HCT116 (cell line): ENCODE measurements around the gene DOCK3. TPM values are rescaled to one million over a fixed set of nuclear protein-coding genes. Genes with fewer than 3 reads are reported as not detected.

Source experiments
- ATAC-seq: fragments of 200-7000 bp; cut with Tn5 transposase; 2 replicates; pipeline ENCODE4 v1.9.1; 2020; ENCODE audit warnings: mild to moderate bottlenecking, moderate library complexity
- BruUV-seq: library from RNA; stranded (reverse); fragments of 400-500 nt; replicated peaks from 2 replicates; lab custom pipeline; 2021; lab: Mats Ljungman, UMichigan
- CTCF ChIA-PET: fragments of 300-600 bp; sonication (Branson Sonifier 250); formaldehyde crosslinking; loops from one replicate; lab custom pipeline; 2021; ENCODE audit warnings: antibody characterized with exemption; lab: Charles Lee
- POLR2A ChIA-PET: fragments of 300-600, 350-600 bp; sonication (Branson Sonifier 250); formaldehyde crosslinking; loops from one replicate; lab custom pipeline; 2021; ENCODE audit warnings: antibody characterized with exemption; lab: Charles Lee
- RAD21 ChIA-PET, 2 experiments: fragments of 300-600 bp; sonication (Branson Sonifier 250); formaldehyde crosslinking; loops; one replicate each; lab custom pipeline; 2023; ENCODE audit warnings: low total read pairs in 2 of 2; ENCODE audit not compliant: uncharacterized antibody in 2 of 2, unreplicated experiment in 2 of 2, low non-redundant PET in 1 of 2; lab: Charles Lee
- DNase-seq: peaks from one replicate; pipeline ENCODE4 v3.0.0-alpha.2; 2010; ENCODE audit warnings: low read depth, low spot score
- H2AFZ ChIP-seq: fragments of 200-600 bp; shearing (Covaris generic), sonication (generic); 2 replicates; pipeline ENCODE4 v1.6.1; 2017; ENCODE audit warnings: low read depth, mixed run types, mixed read lengths, antibody characterized with exemption, low read length; ENCODE audit not compliant: poor library complexity, severe bottlenecking
- H3K27ac ChIP-seq: 2 replicates; pipeline ENCODE4 v1.5.1; 2012; ENCODE audit warnings: low read depth, low read length
- H3K27me3 ChIP-seq: fragments of 200-600 bp; sonication (generic); 2 replicates; pipeline ENCODE4 v1.6.1; 2016; ENCODE audit warnings: mixed run types, low read length, mixed read lengths; ENCODE audit not compliant: insufficient read depth
- H3K36me3 ChIP-seq, 2 experiments: fragments of 200-500 bp in 1 of 2; fragments of 200-600 bp in 1 of 2; sonication (Bioruptor generic) in 1 of 2; sonication (generic) in 1 of 2; 2 replicates each; pipeline versions ENCODE4 v1.5.1 to v1.6.1; 2014 to 2016; ENCODE audit warnings: low read length in 2 of 2, inconsistent platforms in 1 of 2, mixed read lengths in 1 of 2, mixed run types in 1 of 2; ENCODE audit not compliant: insufficient read depth in 2 of 2, control insufficient read depth in 1 of 2
- H3K4me1 ChIP-seq, 2 experiments: fragments of 200-600 bp in 1 of 2; sonication (generic) in 1 of 2; 2 replicates each; pipeline versions ENCODE4 v1.5.1 to v1.6.1; 2012 to 2017; ENCODE audit warnings: low read length in 2 of 2, inconsistent platforms in 1 of 2, mild to moderate bottlenecking in 1 of 2, mixed read lengths in 1 of 2, mixed run types in 1 of 2, moderate library complexity in 1 of 2; ENCODE audit not compliant: insufficient read depth in 2 of 2, control insufficient read depth in 1 of 2
- H3K4me2 ChIP-seq: fragments of 200-600 bp; sonication (generic); 2 replicates; pipeline ENCODE4 v1.6.1; 2017; ENCODE audit warnings: mixed run types, low read length, mixed read lengths
- H3K4me3 ChIP-seq, 2 experiments: fragments of 200-600 bp in 1 of 2; sonication (generic) in 1 of 2; replicated peaks in 1 of 2; 2 replicates each; pipeline ENCODE4 v1.5.1; 2011 to 2016; ENCODE audit warnings: low read length in 2 of 2, control low read depth in 1 of 2, low read depth in 1 of 2, mild to moderate bottlenecking in 1 of 2, mixed read lengths in 1 of 2, mixed run types in 1 of 2
- H3K79me2 ChIP-seq: fragments of 200-600 bp; sonication (generic); 2 replicates; pipeline ENCODE4 v1.6.1; 2017; ENCODE audit warnings: mild to moderate bottlenecking, mixed run types, low read length, moderate library complexity, mixed read lengths; ENCODE audit not compliant: insufficient read depth
- H3K9ac ChIP-seq: fragments of 200-600 bp; sonication (generic); 2 replicates; pipeline ENCODE4 v1.6.1; 2016; ENCODE audit warnings: low read length, mixed read lengths
- H3K9me2 ChIP-seq: fragments of 200-600 bp; sonication (generic), shearing (Covaris generic); 2 replicates; pipeline ENCODE4 v1.6.1; 2017; ENCODE audit warnings: mixed run types, mild to moderate bottlenecking, moderate library complexity; ENCODE audit not compliant: insufficient read depth
- H3K9me3 ChIP-seq, 2 experiments: fragments of 200-500 bp in 1 of 2; fragments of 200-600 bp in 1 of 2; sonication (Bioruptor generic) in 1 of 2; sonication (generic) in 1 of 2; 2 replicates each; pipeline ENCODE4 v1.6.1; 2014 to 2017; ENCODE audit warnings: low read length in 2 of 2, mixed read lengths in 2 of 2, inconsistent platforms in 1 of 2, low read depth in 1 of 2, mild to moderate bottlenecking in 1 of 2, mixed run types in 1 of 2, moderate library complexity in 1 of 2; ENCODE audit not compliant: control insufficient read depth in 1 of 2, insufficient read depth in 1 of 2
- H4K20me1 ChIP-seq: fragments of 200-600 bp; sonication (generic), shearing (Covaris generic); 2 replicates; pipeline ENCODE4 v1.6.1; 2017; ENCODE audit warnings: mixed run types, mild to moderate bottlenecking, moderate library complexity; ENCODE audit not compliant: insufficient read depth
- CEBPB ChIP-seq: IDR thresholded peaks from 2 replicates; pipeline ENCODE4 v1.6.1; 2012; ENCODE audit warnings: low read depth
- EGR1 ChIP-seq: IDR thresholded peaks from 2 replicates; pipeline ENCODE4 v1.6.1; 2012; ENCODE audit warnings: low read depth
- ELF1 ChIP-seq: IDR thresholded peaks from 2 replicates; pipeline ENCODE4 v1.6.1; 2012; ENCODE audit warnings: low read depth, borderline replicate concordance
- EZH2 ChIP-seq: fragments of 200-600 bp; sonication (generic); IDR thresholded peaks from 2 replicates; pipeline ENCODE4 v1.6.1; 2017; ENCODE audit warnings: antibody characterized with exemption, mixed run types
- EZH2phosphoT487 ChIP-seq: fragments of 200-600 bp; IDR thresholded peaks from 2 replicates; pipeline ENCODE4 v1.6.1; 2018; ENCODE audit warnings: antibody characterized with exemption, borderline replicate concordance
- FOSL1 ChIP-seq: IDR thresholded peaks from 2 replicates; pipeline ENCODE4 v1.6.1; 2012; ENCODE audit warnings: low read depth
- JUND ChIP-seq: IDR thresholded peaks from 2 replicates; pipeline ENCODE4 v1.6.1; 2012
- POLR2A ChIP-seq: IDR thresholded peaks from 2 replicates; pipeline ENCODE4 v1.7.0; 2011; ENCODE audit warnings: borderline replicate concordance; ENCODE audit not compliant: insufficient read depth, insufficient read length; ENCODE audit errors: extremely low read depth
- POLR2AphosphoS5 ChIP-seq: IDR thresholded peaks from 2 replicates; pipeline ENCODE4 v1.6.1; 2011; ENCODE audit warnings: mild to moderate bottlenecking, low read depth, low read length, moderate library complexity
- RAD21 ChIP-seq: IDR thresholded peaks from 2 replicates; pipeline ENCODE4 v1.6.1; 2012; ENCODE audit warnings: low read depth, mild to moderate bottlenecking
- SP1 ChIP-seq: IDR thresholded peaks from 2 replicates; pipeline ENCODE4 v1.6.1; 2012; ENCODE audit warnings: low read depth
- SRF ChIP-seq: IDR thresholded peaks from 2 replicates; pipeline ENCODE4 v1.6.1; 2012; ENCODE audit warnings: low read depth
- TCF7L2 ChIP-seq: IDR thresholded peaks from 2 replicates; pipeline ENCODE4 v1.7.0; 2011; ENCODE audit warnings: borderline replicate concordance, inconsistent platforms; ENCODE audit not compliant: insufficient read depth, insufficient read length; ENCODE audit errors: extremely low read depth
- YY1 ChIP-seq: IDR thresholded peaks from 2 replicates; pipeline ENCODE4 v1.6.1; 2011; ENCODE audit warnings: low read length, low read depth, moderate library complexity, mild to moderate bottlenecking; ENCODE audit not compliant: insufficient replicate concordance; ENCODE audit errors: extremely low read depth
- ZFX ChIP-seq: fragments of 450-650 bp; IDR thresholded peaks from 2 replicates; pipeline ENCODE4 v1.6.1; 2017
- ZNF274 ChIP-seq: fragments of 200-500 bp; sonication (Bioruptor generic); IDR thresholded peaks from 2 replicates; pipeline ENCODE4 v1.6.1; 2014; ENCODE audit warnings: mild to moderate bottlenecking, low read depth, low read length, inconsistent platforms
- intact Hi-C: fragments of 100-400 bp; cut with micrococcal nuclease; formaldehyde crosslinking; loops from 2 replicates; pipeline ENCODE4 v1.10.0; 2022
- total RNA-seq: library from RNA; stranded (reverse); gene quantifications from one replicate; pipeline ENCODE4 v1.2.1, GENCODE V29; 2021; ENCODE audit not compliant: unreplicated experiment
- TF ChIP-seq, protein P1 (sequence below): IDR thresholded peaks from 2 replicates; pipeline ENCODE4 v1.6.1; 2012; ENCODE audit warnings: low read depth

DOCK3 gene
- total RNA-seq, 1 experiment from 2014 or later: 4.2 TPM

DNA sequence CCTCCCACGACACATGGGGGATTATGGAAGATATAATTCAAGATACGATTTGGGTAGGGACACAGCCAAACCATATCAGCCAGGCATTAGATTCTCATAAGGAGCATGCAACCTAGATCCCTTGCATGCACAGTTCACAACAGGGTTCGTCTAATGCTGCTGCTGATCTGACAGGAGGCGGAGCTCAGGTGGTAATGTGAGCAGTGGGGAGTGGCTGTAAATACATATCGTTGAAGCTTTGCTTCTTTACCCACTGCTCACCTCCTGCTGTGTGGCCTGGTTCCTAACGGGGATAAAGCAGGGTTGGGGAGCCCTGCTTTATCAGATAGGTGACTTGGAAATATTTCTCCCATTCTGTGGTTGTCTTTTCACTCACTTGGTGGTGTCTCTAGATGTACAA is 14.8 kb downstream of the DOCK3 start:
- intact Hi-C loops: no loop called here
- Histone ChIP-seq H3K9me3 (no peaks in the 10 kb centered on the region), H3K36me3 (no peaks in the 10 kb centered on the region), H3K27me3 (no peaks in the 10 kb centered on the region), H3K4me3 (no peak overlapping the region), H3K9ac (no peak overlapping the region), H3K79me2 (peaks cover 10% of the 10 kb centered on the region; the same call in 1 of the 2 replicates), H2AFZ (no peak overlapping the region), H3K27ac (no peak overlapping the region), H3K9me2 (no peaks in the 10 kb centered on the region)
- ChIA-PET RAD21 (no interaction called here), CTCF (interaction anchor here (1.5 kb wide), 1 partner anchor 13 kb away, joined by 4 read pairs; no protein-coding TSS in a partner anchor)
- ATAC-seq: no peak
- DNase-seq: no peak
- TF ChIP-seq CEBPB: no peak
- no peak for TF ChIP-seq ELF1
- TF ChIP-seq EZH2: no peak
- no peak for TF ChIP-seq JUND
- no peak for TF ChIP-seq YY1
- TF ChIP-seq SP1: no peak
- no peak for TF ChIP-seq POLR2A
- no peak for TF ChIP-seq ZFX
- no peak for TF ChIP-seq ZNF274
- TF ChIP-seq POLR2AphosphoS5: no peak
- no peak for TF ChIP-seq SRF
- no peak for TF ChIP-seq EGR1
- TF ChIP-seq, protein P1, sequence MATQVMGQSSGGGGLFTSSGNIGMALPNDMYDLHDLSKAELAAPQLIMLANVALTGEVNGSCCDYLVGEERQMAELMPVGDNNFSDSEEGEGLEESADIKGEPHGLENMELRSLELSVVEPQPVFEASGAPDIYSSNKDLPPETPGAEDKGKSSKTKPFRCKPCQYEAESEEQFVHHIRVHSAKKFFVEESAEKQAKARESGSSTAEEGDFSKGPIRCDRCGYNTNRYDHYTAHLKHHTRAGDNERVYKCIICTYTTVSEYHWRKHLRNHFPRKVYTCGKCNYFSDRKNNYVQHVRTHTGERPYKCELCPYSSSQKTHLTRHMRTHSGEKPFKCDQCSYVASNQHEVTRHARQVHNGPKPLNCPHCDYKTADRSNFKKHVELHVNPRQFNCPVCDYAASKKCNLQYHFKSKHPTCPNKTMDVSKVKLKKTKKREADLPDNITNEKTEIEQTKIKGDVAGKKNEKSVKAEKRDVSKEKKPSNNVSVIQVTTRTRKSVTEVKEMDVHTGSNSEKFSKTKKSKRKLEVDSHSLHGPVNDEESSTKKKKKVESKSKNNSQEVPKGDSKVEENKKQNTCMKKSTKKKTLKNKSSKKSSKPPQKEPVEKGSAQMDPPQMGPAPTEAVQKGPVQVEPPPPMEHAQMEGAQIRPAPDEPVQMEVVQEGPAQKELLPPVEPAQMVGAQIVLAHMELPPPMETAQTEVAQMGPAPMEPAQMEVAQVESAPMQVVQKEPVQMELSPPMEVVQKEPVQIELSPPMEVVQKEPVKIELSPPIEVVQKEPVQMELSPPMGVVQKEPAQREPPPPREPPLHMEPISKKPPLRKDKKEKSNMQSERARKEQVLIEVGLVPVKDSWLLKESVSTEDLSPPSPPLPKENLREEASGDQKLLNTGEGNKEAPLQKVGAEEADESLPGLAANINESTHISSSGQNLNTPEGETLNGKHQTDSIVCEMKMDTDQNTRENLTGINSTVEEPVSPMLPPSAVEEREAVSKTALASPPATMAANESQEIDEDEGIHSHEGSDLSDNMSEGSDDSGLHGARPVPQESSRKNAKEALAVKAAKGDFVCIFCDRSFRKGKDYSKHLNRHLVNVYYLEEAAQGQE: no peak
- no peak for TF ChIP-seq RAD21
- no peak for TF ChIP-seq EZH2phosphoT487
- TF ChIP-seq TCF7L2: no peak
- TF ChIP-seq FOSL1: no peak
- TF ChIP-seq, all 23 proteins: peak for 0
- H4K20me1 ChIP-seq: no peaks in the 10 kb centered on the region
- BruUV-seq: no TSS peak
- POLR2A ChIA-PET: no interaction called here
- no peak overlapping the region for H3K4me2 ChIP-seq
- H3K4me1 ChIP-seq: no peaks in the 10 kb centered on the region
